Measurements from ENCODE around the gene CACNG6.

The CACNG6 gene

GRCh38 chr19:54047616-54048015 is 56.2 kb downstream of the CACNG6 start:
- no peak for DNase-seq
